Measurements from ENCODE around the gene TNFRSF13B.

The TNFRSF13B gene

DNA sequence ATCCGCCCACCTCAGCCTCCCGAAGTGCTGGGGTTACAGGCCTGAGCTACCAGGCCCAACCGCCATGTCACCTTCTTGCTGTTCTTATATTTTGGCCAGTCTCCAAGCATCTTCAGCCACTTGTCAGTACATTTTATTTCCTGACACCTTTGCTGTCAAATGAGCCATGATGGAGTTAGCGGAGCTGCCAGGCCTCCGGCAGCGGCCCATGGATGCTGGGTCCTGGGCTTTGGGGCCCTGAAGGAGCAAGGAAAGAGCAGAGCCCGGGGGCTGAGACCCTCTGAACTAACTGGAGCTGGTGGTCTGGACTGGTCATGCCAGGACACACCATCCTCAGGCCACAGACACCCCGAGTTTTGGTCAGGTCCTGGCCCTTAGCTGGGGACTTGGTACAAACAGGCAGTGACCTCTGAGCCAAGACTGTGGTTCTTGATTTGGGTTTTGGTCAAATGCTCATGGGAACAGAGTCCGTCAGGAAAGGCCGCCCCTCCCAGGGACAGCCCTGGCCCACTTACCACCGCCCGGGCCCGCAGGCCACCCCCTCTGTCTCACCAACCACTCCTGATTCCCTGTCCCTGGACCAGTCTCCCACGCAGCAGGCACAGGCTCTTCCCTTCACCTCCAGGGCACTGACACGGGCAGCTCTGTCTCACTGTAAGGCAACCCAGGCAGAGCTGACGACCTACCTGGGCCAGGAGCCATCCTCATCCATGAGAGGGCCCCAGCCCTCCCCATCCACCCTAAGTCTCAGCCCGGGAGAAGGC is 42.0 kb downstream of the TNFRSF13B start:
- TF ChIP-seq, protein P1, sequence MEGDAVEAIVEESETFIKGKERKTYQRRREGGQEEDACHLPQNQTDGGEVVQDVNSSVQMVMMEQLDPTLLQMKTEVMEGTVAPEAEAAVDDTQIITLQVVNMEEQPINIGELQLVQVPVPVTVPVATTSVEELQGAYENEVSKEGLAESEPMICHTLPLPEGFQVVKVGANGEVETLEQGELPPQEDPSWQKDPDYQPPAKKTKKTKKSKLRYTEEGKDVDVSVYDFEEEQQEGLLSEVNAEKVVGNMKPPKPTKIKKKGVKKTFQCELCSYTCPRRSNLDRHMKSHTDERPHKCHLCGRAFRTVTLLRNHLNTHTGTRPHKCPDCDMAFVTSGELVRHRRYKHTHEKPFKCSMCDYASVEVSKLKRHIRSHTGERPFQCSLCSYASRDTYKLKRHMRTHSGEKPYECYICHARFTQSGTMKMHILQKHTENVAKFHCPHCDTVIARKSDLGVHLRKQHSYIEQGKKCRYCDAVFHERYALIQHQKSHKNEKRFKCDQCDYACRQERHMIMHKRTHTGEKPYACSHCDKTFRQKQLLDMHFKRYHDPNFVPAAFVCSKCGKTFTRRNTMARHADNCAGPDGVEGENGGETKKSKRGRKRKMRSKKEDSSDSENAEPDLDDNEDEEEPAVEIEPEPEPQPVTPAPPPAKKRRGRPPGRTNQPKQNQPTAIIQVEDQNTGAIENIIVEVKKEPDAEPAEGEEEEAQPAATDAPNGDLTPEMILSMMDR (conservative IDR thresholded peaks at IDR 0.05; ENCODE audit: low read depth, low read length) = no peak
- H4K20me1 ChIP-seq (ENCODE audit: insufficient read depth) = no peaks in the 10 kb centered on the region
- no peak overlapping the region for H3K4me3 ChIP-seq (IDR thresholded peaks at IDR 0.05; ENCODE audit: insufficient read depth, low read depth, low read length)
- no peak overlapping the region for H3K9ac ChIP-seq
- H3K27ac ChIP-seq = no peak overlapping the region
- H3K36me3 ChIP-seq (ENCODE audit: insufficient read depth) = no peaks in the 10 kb centered on the region
- no peaks in the 10 kb centered on the region for H3K27me3 ChIP-seq (ENCODE audit: insufficient read depth, low read depth)
- no peak overlapping the region for H3K4me2 ChIP-seq
- H3K79me2 ChIP-seq (ENCODE audit: insufficient read depth, low read depth) = no peaks in the 10 kb centered on the region
- no peaks in the 10 kb centered on the region for H3K4me1 ChIP-seq (ENCODE audit: low read depth, poor library complexity, severe bottlenecking)
- no peak overlapping the region for H2AFZ ChIP-seq (ENCODE audit: low read depth)

DNA sequence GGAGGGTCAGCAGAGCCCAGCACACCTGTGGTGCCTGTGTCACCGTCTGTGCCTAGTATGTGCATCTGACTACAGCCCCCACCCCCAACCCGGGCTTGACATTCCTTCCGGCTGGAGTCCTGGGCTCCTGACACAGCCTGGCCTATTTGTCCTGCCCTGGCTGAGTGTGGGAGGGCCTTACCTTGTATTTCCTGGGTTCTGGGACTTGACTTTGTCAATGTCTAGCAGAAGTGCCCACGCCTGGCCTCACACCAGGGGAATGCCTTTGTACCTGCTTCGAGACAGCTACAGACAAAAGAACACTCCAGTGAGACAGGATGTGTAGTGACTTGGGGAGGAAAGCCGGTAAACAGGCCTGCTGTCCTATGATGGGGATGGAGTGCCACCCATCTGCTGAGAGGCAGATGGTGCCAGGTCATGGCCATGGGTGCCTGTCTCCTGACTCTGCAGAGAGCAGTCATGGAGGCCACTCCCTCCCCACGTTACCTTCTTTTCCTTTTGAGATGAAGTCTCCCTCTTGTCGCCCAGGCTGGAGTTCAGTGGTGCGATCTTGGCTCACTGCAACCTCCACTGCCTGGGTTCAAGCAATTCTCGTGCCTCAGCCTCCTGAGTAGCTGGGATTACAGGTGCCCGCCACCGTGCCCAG is 42.8 kb downstream of the TNFRSF13B start:
- no peak overlapping the region for H3K4me2 ChIP-seq
- no peaks in the 10 kb centered on the region for H3K36me3 ChIP-seq (ENCODE audit: insufficient read depth)
- H3K4me3 ChIP-seq (IDR thresholded peaks at IDR 0.05; ENCODE audit: insufficient read depth, low read depth, low read length) = no peak overlapping the region
- no peak overlapping the region for H3K9ac ChIP-seq
- no peak overlapping the region for H3K27ac ChIP-seq
- H3K27me3 ChIP-seq (ENCODE audit: insufficient read depth, low read depth) = no peaks in the 10 kb centered on the region
- H3K4me1 ChIP-seq (ENCODE audit: low read depth, poor library complexity, severe bottlenecking) = no peaks in the 10 kb centered on the region
- no peaks in the 10 kb centered on the region for H3K79me2 ChIP-seq (ENCODE audit: insufficient read depth, low read depth)
- TF ChIP-seq, protein P1 (conservative IDR thresholded peaks at IDR 0.05; ENCODE audit: low read depth, low read length) = no peak
- no peaks in the 10 kb centered on the region for H4K20me1 ChIP-seq (ENCODE audit: insufficient read depth)
- H2AFZ ChIP-seq (ENCODE audit: low read depth) = no peak overlapping the region

DNA sequence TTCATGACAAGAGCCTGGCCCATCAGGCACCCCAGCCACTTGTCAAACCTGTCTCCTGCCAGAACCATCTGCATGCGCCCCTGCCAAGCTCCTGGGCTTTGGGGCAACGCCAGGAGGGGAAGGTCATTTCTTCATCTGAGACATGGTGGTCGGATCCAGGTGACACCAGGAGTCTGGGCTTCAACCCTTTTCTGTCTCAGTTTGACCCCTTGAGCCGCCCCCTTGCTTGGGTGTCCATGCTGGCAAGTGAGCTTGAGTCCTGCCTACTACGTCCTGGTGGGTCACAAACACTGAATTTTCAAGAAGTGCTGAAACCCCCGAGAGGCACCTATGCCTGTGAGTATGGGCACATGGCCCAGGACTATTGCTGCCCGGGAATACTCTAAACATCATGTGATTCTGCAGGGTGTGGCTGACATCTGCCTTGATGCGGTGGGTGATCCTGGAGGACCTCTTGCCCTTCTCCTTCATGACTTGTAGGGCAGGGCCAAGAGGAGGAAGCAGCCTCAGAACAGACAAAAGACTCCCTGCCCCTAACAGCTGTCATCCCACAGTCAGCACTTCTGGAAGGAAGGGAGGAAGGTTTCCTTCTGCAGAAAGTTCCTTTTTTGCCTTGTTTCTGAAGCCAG is 43.4 kb downstream of the TNFRSF13B start:
- Histone ChIP-seq H4K20me1 (ENCODE audit: insufficient read depth) (no peaks in the 10 kb centered on the region), H3K27me3 (ENCODE audit: insufficient read depth, low read depth) (no peaks in the 10 kb centered on the region), H3K36me3 (ENCODE audit: insufficient read depth) (no peaks in the 10 kb centered on the region), H2AFZ (ENCODE audit: low read depth) (no peak overlapping the region), H3K4me3 (IDR thresholded peaks at IDR 0.05; ENCODE audit: insufficient read depth, low read depth, low read length) (no peak overlapping the region), H3K4me2 (no peak overlapping the region), H3K27ac (no peak overlapping the region), H3K4me1 (ENCODE audit: low read depth, poor library complexity, severe bottlenecking) (no peaks in the 10 kb centered on the region), H3K9ac (no peak overlapping the region), H3K79me2 (ENCODE audit: insufficient read depth, low read depth) (no peaks in the 10 kb centered on the region)
- TF ChIP-seq, protein P1 (conservative IDR thresholded peaks at IDR 0.05; ENCODE audit: low read depth, low read length) = no peak

DNA sequence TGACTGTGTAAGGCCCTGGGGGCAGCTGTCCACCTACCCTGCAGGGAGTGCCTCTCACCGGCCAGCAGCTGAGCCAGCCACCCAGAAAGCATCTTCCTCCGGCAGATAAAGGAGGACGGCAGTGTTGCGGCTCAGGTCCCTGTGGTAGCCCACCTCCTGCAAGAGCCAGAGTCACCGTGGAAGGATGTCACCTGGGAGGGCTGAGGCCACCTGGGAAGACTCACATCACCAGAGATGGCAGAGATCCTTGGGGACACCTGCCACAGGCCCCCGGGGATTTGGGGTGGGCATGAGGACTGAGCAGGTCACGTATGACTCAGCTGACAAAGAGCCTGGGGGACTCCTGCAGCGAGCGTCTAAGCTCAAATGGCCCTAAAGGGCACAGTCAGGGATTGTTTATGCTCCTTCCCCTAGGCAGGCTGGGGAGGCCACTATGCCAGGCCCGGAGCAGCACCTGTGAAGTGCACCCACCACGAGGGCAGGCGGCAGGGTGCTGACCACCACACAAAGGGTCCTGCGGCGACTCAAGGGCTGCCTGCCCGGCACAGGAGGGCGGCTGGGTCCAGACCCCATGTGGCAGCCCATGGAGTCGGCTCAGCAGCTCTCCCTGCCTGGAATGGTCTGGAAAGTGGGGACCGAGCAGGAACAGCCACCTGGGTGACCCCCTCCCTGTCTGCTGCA is 44.1 kb downstream of the TNFRSF13B start:
- no peaks in the 10 kb centered on the region for H4K20me1 ChIP-seq (ENCODE audit: insufficient read depth)
- no peaks in the 10 kb centered on the region for H3K79me2 ChIP-seq (ENCODE audit: insufficient read depth, low read depth)
- H3K27me3 ChIP-seq (ENCODE audit: insufficient read depth, low read depth) = no peaks in the 10 kb centered on the region
- no peak overlapping the region for H2AFZ ChIP-seq (ENCODE audit: low read depth)
- H3K4me1 ChIP-seq (ENCODE audit: low read depth, poor library complexity, severe bottlenecking) = no peaks in the 10 kb centered on the region
- TF ChIP-seq, protein P1 (conservative IDR thresholded peaks at IDR 0.05; ENCODE audit: low read depth, low read length) = no peak
- H3K4me2 ChIP-seq = no peak overlapping the region
- H3K36me3 ChIP-seq (ENCODE audit: insufficient read depth) = no peaks in the 10 kb centered on the region
- H3K9ac ChIP-seq = no peak overlapping the region
- no peak overlapping the region for H3K27ac ChIP-seq
- no peak overlapping the region for H3K4me3 ChIP-seq (IDR thresholded peaks at IDR 0.05; ENCODE audit: insufficient read depth, low read depth, low read length)
